Upper lobe of left lung (tissue), 4 donors: ENCODE data around the gene CLEC16A.

Experiments used
- EP300 ChIP-seq, 4 donors: sonication (generic); formaldehyde crosslinking; IDR thresholded peaks; one replicate each; pipeline ENCODE4 v1.5.1; 2017; ENCODE audit warnings: antibody characterized with exemption in 4 of 4, control low read depth in 2 of 4
- POLR2A ChIP-seq, 4 donors: fragments of 450-650 bp; IDR thresholded peaks; one replicate each; pipeline ENCODE4 v1.5.1; 2016 to 2017; ENCODE audit warnings: antibody characterized with exemption in 4 of 4, mild to moderate bottlenecking in 2 of 4
- POLR2AphosphoS5 ChIP-seq, 2 donors: sonication (generic); formaldehyde crosslinking; IDR thresholded peaks; one replicate each; pipeline ENCODE4 v1.5.1; 2017; ENCODE audit warnings: antibody characterized with exemption in 2 of 2
- TF ChIP-seq, protein P1 (sequence below), 6 experiments: fragments of 450-650 bp in 4 of 6; fragments of 200-600 bp in 2 of 6; sonication (generic) in 2 of 6; IDR thresholded peaks; one replicate each; pipeline ENCODE4 v1.5.1; 2016 to 2019; ENCODE audit warnings: antibody characterized with exemption in 6 of 6

DNA sequence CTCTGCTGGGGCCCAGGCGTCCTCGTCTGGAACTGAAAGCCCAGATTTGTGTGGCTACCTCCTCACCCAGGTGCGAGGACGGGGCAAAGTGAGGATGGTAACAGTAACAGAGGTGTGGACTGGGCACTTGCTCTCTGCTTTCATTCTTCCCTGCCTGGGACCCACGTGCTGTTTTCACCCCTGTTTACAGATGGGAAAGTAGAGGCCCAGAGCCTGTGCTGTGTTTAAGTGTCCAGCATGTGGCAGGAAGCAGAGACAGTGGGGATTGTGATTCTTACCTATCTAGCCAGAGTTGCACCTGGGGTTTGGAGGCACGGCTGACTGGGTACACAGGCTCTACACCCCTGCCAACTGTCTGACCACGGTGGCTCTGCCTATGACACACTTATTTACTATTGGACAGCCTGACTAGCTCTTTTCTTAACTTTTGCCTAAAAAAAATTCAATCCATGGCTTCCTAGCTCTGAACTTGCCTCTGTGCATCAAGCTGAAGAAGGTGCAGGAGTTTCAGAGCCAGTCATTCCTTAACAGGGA is 155.4 kb downstream of the CLEC16A start:
- TF ChIP-seq, protein P1, sequence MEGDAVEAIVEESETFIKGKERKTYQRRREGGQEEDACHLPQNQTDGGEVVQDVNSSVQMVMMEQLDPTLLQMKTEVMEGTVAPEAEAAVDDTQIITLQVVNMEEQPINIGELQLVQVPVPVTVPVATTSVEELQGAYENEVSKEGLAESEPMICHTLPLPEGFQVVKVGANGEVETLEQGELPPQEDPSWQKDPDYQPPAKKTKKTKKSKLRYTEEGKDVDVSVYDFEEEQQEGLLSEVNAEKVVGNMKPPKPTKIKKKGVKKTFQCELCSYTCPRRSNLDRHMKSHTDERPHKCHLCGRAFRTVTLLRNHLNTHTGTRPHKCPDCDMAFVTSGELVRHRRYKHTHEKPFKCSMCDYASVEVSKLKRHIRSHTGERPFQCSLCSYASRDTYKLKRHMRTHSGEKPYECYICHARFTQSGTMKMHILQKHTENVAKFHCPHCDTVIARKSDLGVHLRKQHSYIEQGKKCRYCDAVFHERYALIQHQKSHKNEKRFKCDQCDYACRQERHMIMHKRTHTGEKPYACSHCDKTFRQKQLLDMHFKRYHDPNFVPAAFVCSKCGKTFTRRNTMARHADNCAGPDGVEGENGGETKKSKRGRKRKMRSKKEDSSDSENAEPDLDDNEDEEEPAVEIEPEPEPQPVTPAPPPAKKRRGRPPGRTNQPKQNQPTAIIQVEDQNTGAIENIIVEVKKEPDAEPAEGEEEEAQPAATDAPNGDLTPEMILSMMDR (IDR thresholded peaks at IDR 0.05), result no peak
- TF ChIP-seq POLR2AphosphoS5 (IDR thresholded peaks at IDR 0.05) (no peak), POLR2A (IDR thresholded peaks at IDR 0.05) (no peak), EP300 (IDR thresholded peaks at IDR 0.05) (no peak)
